Inflammatory macrophage (primary cell): ENCODE data around the gene EME1.
"Not testable (repeated sequence)": the region's sequence is repeated elsewhere in the genome, so short reads cannot be mapped to it uniquely, and the experiment has no call there.

Source experiments
- DNase-seq, 2 donors: peaks; one replicate each; pipeline ENCODE4 v3.0.0-alpha.2; 2020 to 2022

The EME1 gene

GRCh38 chr17:50396261-50397110 lies 23.5 kb downstream of the EME1 start:
- DNase-seq, result peak; percentile 48 to 56

- peak; percentile 81 to 87 for DNase-seq
These were observed 24.3 kb downstream of the EME1 start, which contains the start of gene LRRC59 for GRCh38 chr17:50397111-50397918. Gene LRRC59, minus strand, starts transcription at chr17:50397523. Its CDS starts 206 bp downstream, at chr17:50397317.

- DNase-seq, result no peak
These were observed 24.9 kb downstream of the EME1 start for GRCh38 chr17:50397919-50398285.

- DNase-seq, result not testable (repeated sequence)
These were observed 25.6 kb downstream of the EME1 start for GRCh38 chr17:50398672-50399071.

DNA sequence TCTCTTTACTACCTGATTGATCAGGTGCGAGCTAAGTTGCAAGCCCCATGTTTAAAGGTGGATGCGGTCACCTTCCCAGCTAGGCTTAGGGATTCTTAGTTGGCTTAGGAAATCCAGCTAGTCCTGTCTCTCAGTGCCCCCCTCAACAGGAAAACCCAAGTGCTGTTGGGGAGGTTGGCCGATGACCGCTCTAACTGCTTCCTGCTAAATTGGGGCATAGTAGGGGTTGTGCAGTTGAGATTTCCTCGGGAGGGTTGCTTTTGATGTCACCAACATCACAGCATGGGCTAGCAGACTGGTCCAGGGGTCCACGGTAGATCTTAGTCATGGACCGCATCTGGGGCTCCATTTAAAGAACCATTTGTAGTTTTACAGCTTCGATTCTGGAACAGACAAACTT lies 26.6 kb downstream of the EME1 start:
- DNase-seq, result not testable (repeated sequence)

GRCh38 chr17:50405351-50405750 lies 32.3 kb downstream of the EME1 start:
- DNase-seq, result not testable (repeated sequence)

DNA sequence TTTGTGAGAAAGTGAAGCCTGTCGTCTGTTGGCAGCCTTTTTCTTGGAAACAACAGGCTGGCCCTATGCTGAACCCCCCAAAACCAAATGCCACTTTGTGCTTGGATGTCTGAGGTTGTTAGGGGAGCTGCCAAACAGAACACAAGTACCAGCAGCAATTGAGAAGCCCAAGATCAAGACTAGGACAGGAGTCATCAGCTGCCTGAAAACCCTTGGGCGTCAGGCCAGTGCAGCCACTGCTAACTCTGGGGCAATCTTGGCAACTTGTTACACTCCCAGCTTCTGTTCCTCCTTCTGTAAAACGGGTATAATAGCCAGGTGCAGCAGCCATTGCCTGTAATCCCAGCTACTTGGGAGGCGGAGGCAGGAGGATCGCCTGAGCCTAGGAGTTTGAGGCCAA lies 33.5 kb downstream of the EME1 start:
- DNase-seq, result no peak

- no peak for DNase-seq
These were observed 34.9 kb downstream of the EME1 start for GRCh38 chr17:50407921-50408320.

DNA sequence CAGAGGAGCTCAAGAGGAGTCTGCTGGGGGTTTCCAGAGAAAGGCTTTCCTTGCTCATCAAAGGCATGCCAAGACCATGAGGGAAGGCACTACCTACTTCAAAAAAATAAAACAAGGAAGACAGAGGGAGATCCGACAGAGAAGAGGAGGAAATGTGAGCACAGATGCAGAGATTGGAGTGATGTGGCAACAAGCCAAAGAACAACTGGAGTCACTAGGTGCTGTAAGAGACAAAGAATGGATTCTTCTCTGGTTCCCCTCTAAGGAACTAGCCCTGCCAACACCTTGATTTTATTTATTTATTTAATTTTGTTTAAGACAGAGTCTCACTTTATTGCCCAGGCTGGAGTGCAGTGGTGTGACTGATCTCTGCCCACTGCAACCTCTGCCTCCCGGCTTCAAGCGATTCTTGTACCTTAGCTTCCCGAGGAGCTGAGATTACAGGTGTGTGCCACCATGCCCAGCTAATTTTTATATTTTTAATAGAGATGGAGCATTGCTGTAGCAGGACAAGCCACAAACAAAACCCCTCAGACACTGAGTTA lies 39.2 kb downstream of the EME1 start:
- no peak for DNase-seq

DNA sequence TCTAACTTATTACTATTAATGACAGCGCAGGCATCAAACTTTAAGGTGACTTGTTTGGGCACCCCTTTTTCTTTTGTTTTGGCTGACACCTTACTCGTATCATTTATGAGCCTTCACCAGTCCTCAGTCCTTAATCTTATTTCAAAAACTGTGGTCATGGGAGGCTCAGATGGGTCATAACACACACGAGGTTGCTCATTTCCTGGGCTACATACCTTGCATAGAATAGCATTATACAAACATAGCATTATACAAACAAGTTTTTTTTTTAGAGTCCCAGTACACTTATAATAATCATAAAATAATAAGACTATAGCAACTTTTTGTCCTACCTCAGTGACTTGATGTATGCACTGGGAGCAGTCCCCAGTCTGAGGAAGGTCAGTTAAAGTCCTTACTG lies 41.8 kb downstream of the EME1 start:
- DNase-seq, result no peak

DNA sequence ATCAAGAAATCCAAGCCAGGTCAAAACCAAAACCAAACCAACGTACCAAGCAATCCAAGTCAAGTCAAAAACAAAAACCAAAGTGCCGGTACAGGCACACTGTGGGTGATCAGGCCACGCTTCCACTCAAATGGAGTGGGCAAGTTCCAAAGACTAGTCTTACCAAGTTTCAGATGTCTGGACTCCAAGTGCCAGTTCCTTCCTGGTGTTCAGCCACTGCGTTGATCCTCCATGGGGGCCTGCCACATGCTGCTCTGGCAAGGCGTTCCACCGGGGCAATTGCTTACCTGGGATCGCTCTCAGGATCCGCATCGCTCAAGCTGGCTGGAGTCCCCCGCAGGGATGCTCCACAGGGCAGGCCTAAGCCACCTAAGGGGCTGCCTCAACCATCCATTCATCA lies 46.5 kb downstream of the EME1 start:
- DNase-seq, result not testable (repeated sequence)

DNA sequence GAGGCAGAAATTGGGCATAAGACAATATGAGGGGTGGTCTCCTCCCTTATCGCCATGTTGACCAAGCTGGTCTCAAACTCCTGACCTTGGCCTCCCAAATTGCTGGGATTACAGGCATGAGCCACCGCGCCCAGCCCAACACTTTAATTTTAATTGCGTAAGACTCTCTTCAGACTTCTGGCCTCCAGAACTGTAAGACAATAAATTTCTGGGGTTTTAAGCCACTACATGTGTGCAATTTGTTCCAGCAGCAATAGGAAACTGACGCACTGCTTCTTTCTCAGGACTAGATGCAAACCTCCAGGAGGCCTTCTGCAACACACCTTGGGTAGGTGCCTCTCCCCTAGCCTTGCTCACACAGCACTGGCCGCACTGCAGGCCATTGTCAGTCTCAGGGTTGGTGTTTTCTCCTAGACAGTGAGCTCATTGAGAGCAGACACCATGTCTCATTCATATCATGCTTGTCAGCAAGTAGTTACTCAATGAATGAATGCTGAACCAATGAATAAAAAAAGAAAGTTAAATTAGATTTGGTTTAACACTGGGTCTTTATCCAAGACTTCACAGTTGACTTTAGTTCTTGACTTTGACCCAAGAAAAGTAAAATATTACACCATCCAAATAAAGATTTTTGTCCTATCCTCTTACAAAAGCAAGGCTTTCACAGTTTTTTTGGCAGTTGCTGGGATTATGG lies 47.5 kb downstream of the EME1 start:
- no peak for DNase-seq

DNA sequence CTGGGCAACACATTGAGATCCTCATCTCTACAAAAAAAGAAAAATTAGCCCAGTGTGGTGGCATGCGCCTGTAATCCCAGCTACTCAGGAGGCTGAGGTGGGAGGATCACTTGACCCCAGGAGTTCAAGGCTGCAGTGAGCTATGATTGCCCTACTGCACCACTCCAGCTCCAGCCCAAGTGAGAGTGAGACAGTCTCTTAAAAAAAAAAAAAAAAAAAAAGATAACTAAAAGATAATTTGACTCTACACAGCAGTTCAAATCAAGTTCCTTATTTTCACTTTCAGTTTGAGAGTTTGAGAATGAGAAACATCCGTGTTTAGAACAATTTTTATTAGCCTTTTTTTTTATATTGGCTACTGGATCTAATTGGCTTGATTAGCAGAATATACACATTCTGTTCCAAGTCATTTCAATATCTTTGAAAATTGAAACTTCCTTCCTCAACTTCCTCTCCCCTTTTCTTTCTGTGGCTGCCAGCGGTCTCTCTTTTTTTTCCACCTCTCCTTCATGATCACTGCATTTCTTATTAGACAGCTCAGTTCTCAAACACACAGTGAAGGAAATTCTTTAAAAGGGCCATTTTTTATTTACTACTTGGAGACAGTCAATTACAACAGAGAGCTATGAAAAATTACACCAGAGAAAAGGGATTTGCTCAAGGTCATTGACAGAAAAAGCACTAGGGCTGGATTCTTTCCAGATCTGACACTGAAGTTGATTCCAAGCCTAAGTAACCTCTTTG lies 48.5 kb downstream of the EME1 start:
- peak in 1 of 2 donors; percentile 65 for DNase-seq

GRCh38 chr17:50422738-50423137 lies 49.7 kb downstream of the EME1 start:
- DNase-seq, result no peak

DNA sequence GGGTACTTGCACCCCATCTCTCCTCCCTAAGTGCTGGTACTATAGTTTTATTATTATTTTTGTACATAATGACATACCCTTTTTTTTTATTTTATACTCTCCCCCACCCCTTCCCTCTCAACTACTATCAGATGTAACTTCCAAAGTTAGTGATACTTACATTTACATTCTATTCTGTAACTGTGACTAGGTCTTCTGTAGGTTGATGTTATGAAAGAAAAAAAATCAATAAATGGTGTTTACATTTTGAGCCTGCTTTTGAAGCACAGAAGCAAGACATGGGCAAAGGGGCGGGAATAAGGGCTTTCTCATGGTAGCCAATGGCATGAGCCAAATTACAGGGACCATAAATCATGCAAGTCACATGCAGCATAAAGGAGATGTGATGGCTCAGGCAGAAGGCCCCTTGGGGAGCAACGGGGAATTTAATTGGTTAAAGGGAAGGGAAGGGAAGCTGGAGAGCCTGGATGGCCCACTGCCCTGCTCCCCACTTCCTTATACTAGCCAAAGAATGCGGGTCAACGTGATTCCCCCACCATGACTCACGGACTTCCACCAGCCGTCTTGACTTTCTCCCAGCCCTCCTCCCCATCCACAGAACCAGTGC lies 50.6 kb downstream of the EME1 start:
- peak; percentile 77 to 79 for DNase-seq

GRCh38 chr17:50424246-50424995 lies 51.4 kb downstream of the EME1 start:
- DNase-seq, result peak in 1 of 2 donors; percentile 12

GRCh38 chr17:50424996-50425681 lies 52.1 kb downstream of the EME1 start:
- peak; percentile 21 to 25 for DNase-seq

- DNase-seq, result peak; percentile 52 to 61
These were observed 52.8 kb downstream of the EME1 start, which contains the start of gene ACSF2 for GRCh38 chr17:50425682-50426471. Gene ACSF2, plus strand, starts transcription at chr17:50426218. Its CDS starts 44 bp downstream, at chr17:50426262.

- no peak for DNase-seq
These were observed 53.4 kb downstream of the EME1 start for GRCh38 chr17:50426472-50426782.
